H1 (cell line): ENCODE measurements around the gene DSE. TPM values are rescaled to one million over a fixed set of nuclear protein-coding genes. Genes with fewer than 3 reads are reported as not detected.

ENCODE experiments used
- CTCF ChIA-PET: fragments of 300-600 bp; sonication (Branson Sonifier 250); formaldehyde crosslinking; loops from one replicate; lab custom pipeline; 2021; ENCODE audit not compliant: partially characterized antibody; lab: Charles Lee
- POLR2A ChIA-PET: fragments of 300-600 bp; sonication (Branson Sonifier 250); formaldehyde crosslinking; loops from one replicate; lab custom pipeline; 2021; ENCODE audit warnings: inconsistent platforms; ENCODE audit not compliant: partially characterized antibody; lab: Charles Lee
- DNase-seq, 2 experiments: peaks; one replicate each; pipeline versions ENCODE4 v3.0.0 to v3.0.0-alpha.2; 2010 to 2022; ENCODE audit warnings: low spot score in 2 of 2, low read depth in 1 of 2, mixed read lengths in 1 of 2
- FAIRE-seq: peaks from 2 replicates; lab custom pipeline; 2011; peaks lifted over from hg19 to GRCh38; lab: Jason Lieb, UNC
- H2AFZ ChIP-seq: 2 replicates; pipeline ENCODE4 v1.8.1; 2012; ENCODE audit warnings: low read length, inconsistent platforms
- H2AK5ac ChIP-seq: 2 replicates; pipeline ENCODE4 v1.6.1; 2013; ENCODE audit warnings: low read depth, low read length
- H2BK120ac ChIP-seq: replicated peaks from 2 replicates; pipeline ENCODE3; 2013; ENCODE audit warnings: low read depth, low read length, inconsistent platforms
- H2BK12ac ChIP-seq: 2 replicates; pipeline ENCODE4 v1.6.1; 2013; ENCODE audit warnings: low read depth, low read length
- H2BK15ac ChIP-seq: 2 replicates; pipeline ENCODE4 v1.6.1; 2013; ENCODE audit warnings: low read length
- H2BK20ac ChIP-seq: 2 replicates; pipeline ENCODE4 v1.6.1; 2013; ENCODE audit warnings: low read length
- H2BK5ac ChIP-seq: 2 replicates; pipeline ENCODE4 v1.6.1; 2013; ENCODE audit warnings: low read depth, low read length
- H3K14ac ChIP-seq: 2 replicates; pipeline ENCODE4 v1.6.1; 2013; ENCODE audit warnings: inconsistent platforms; ENCODE audit not compliant: insufficient read length
- H3K18ac ChIP-seq: 2 replicates; pipeline ENCODE4 v1.6.1; 2013; ENCODE audit warnings: low read length; ENCODE audit errors: extremely low read depth
- H3K23ac ChIP-seq: 2 replicates; pipeline ENCODE4 v1.6.1; 2013; ENCODE audit warnings: inconsistent platforms; ENCODE audit not compliant: insufficient read length
- H3K23me2 ChIP-seq: 2 replicates; pipeline ENCODE4 v1.6.1; 2013; ENCODE audit warnings: low read depth, low read length
- H3K27ac ChIP-seq: 2 replicates; pipeline ENCODE4 v1.6.1; 2011; ENCODE audit warnings: low read depth, low read length, inconsistent platforms
- H3K27me3 ChIP-seq, 4 experiments: replicated peaks in 1 of 4; 1 replicate in 1 of 4; 2 replicates in 3 of 4; pipeline versions ENCODE4 v1.6.1 to v1.8.1; 2011 to 2013; ENCODE audit warnings: low read length in 3 of 4, mild to moderate bottlenecking in 3 of 4, inconsistent platforms in 2 of 4, mixed read lengths in 2 of 4, moderate library complexity in 1 of 4; ENCODE audit not compliant: control insufficient read depth in 3 of 4, insufficient read depth in 3 of 4; ENCODE audit errors: extremely low read depth in 1 of 4
- H3K36me3 ChIP-seq, 4 experiments: 2 replicates each; pipeline versions ENCODE4 v1.6.1 to v1.8.1; 2011 to 2013; ENCODE audit warnings: mild to moderate bottlenecking in 4 of 4, low read length in 3 of 4, moderate library complexity in 2 of 4, control low read depth in 1 of 4, inconsistent platforms in 1 of 4; ENCODE audit not compliant: insufficient read depth in 4 of 4, control insufficient read depth in 2 of 4
- H3K4ac ChIP-seq: replicated peaks from 2 replicates; pipeline ENCODE3; 2013; ENCODE audit warnings: low read length, low read depth, mixed read lengths, inconsistent platforms; ENCODE audit not compliant: insufficient read length
- H3K4me1 ChIP-seq, 4 experiments: replicated peaks in 1 of 4; 1 replicate in 1 of 4; 2 replicates in 3 of 4; pipeline versions ENCODE4 v1.6.1 to v1.8.1; 2011 to 2013; ENCODE audit warnings: low read length in 3 of 4, inconsistent platforms in 2 of 4, mixed read lengths in 1 of 4; ENCODE audit not compliant: insufficient read depth in 4 of 4, control insufficient read depth in 3 of 4
- H3K4me2 ChIP-seq, 2 experiments: 2 replicates each; pipeline versions ENCODE4 v1.6.1 to v1.8.1; 2011 to 2013; ENCODE audit warnings: low read depth in 2 of 2, low read length in 2 of 2, control low read depth in 1 of 2, inconsistent platforms in 1 of 2, mild to moderate bottlenecking in 1 of 2; ENCODE audit not compliant: insufficient read depth in 1 of 2
- H3K4me3 ChIP-seq, 4 experiments: fragments of 200-600, 300-600 bp in 1 of 4; sonication (generic), shearing (Covaris generic), sonication (Bioruptor Twin) in 1 of 4; 2 replicates each; pipeline versions ENCODE4 v1.5.1 to v1.8.1; 2011 to 2016; ENCODE audit warnings: low read length in 4 of 4, low read depth in 3 of 4, control low read depth in 2 of 4, inconsistent platforms in 2 of 4, mild to moderate bottlenecking in 2 of 4, mixed read lengths in 1 of 4, moderate library complexity in 1 of 4; ENCODE audit not compliant: insufficient read depth in 2 of 4; ENCODE audit errors: extremely low read depth in 1 of 4
- H3K56ac ChIP-seq: replicated peaks from 2 replicates; pipeline ENCODE3; 2013; ENCODE audit warnings: low read depth, mild to moderate bottlenecking, mixed read lengths, low read length, inconsistent platforms; ENCODE audit not compliant: insufficient read length
- H3K79me1 ChIP-seq: 2 replicates; pipeline ENCODE4 v1.6.1; 2013; ENCODE audit warnings: low read depth, low read length, control low read depth
- H3K79me2 ChIP-seq, 2 experiments: 2 replicates each; pipeline versions ENCODE4 v1.6.1 to v1.8.1; 2012 to 2013; ENCODE audit warnings: low read length in 2 of 2, mild to moderate bottlenecking in 2 of 2, inconsistent platforms in 1 of 2; ENCODE audit not compliant: insufficient read depth in 2 of 2, control insufficient read depth in 1 of 2
- H3K9ac ChIP-seq, 4 experiments: replicated peaks in 1 of 4; 1 replicate in 1 of 4; 2 replicates in 3 of 4; pipeline versions ENCODE4 v1.6.1 to v1.8.1; 2011 to 2013; ENCODE audit warnings: low read depth in 3 of 4, low read length in 3 of 4, control low read depth in 2 of 4, mild to moderate bottlenecking in 2 of 4, moderate library complexity in 2 of 4, inconsistent platforms in 1 of 4; ENCODE audit errors: extremely low read depth in 1 of 4
- H3K9me3 ChIP-seq, 2 experiments: 2 replicates each; pipeline versions ENCODE4 v1.6.1 to v1.8.1; 2012 to 2013; ENCODE audit warnings: mild to moderate bottlenecking in 2 of 2, moderate library complexity in 2 of 2, control low read depth in 1 of 2, inconsistent platforms in 1 of 2, low read depth in 1 of 2, low read length in 1 of 2, mixed read lengths in 1 of 2; ENCODE audit not compliant: insufficient read depth in 2 of 2
- H4K20me1 ChIP-seq, 2 experiments: replicated peaks in 1 of 2; 2 replicates each; pipeline versions ENCODE3 to v1.8.1; 2011 to 2013; ENCODE audit warnings: inconsistent platforms in 2 of 2, low read length in 2 of 2, mild to moderate bottlenecking in 1 of 2; ENCODE audit not compliant: insufficient read depth in 2 of 2, control insufficient read depth in 1 of 2
- H4K5ac ChIP-seq: 2 replicates; pipeline ENCODE4 v1.6.1; 2013; ENCODE audit warnings: low read length, low read depth, mixed read lengths, inconsistent platforms; ENCODE audit not compliant: insufficient read length
- H4K8ac ChIP-seq: 2 replicates; pipeline ENCODE4 v1.8.0; 2013; ENCODE audit warnings: mild to moderate bottlenecking, moderate library complexity, low read length, inconsistent platforms; ENCODE audit not compliant: insufficient read depth; ENCODE audit errors: extremely low read depth
- H4K91ac ChIP-seq: replicated peaks from 2 replicates; pipeline ENCODE3; 2013; ENCODE audit warnings: low read length, mixed read lengths, inconsistent platforms; ENCODE audit not compliant: insufficient read length
- ASH2L ChIP-seq: fragments of 200-600, 300-600 bp; sonication (generic); IDR thresholded peaks from one replicate; pipeline ENCODE4 v1.7.1; 2017; ENCODE audit warnings: low read length
- CTBP2 ChIP-seq: IDR thresholded peaks from 2 replicates; pipeline ENCODE4 v1.7.0; 2011; ENCODE audit warnings: borderline replicate concordance, mild to moderate bottlenecking, moderate library complexity, mixed read lengths, low read length; ENCODE audit not compliant: insufficient read depth, insufficient read length
- EZH2 ChIP-seq: fragments of 200-600 bp; sonication (generic); IDR thresholded peaks from 2 replicates; pipeline ENCODE4 v1.7.1; 2012; ENCODE audit warnings: low read depth, mild to moderate bottlenecking, moderate library complexity, low read length, inconsistent platforms; ENCODE audit not compliant: severe bottlenecking
- HDAC2 ChIP-seq, 2 experiments: fragments of 300-600 bp in 1 of 2; sonication (generic) in 1 of 2; IDR thresholded peaks; 2 replicates each; pipeline ENCODE4 v1.6.1; 2011 to 2012; ENCODE audit warnings: low read depth in 2 of 2, low read length in 2 of 2, mild to moderate bottlenecking in 2 of 2, moderate library complexity in 2 of 2, borderline replicate concordance in 1 of 2, inconsistent platforms in 1 of 2
- JUND ChIP-seq: IDR thresholded peaks from 2 replicates; pipeline ENCODE4 v1.6.1; 2011; ENCODE audit warnings: mild to moderate bottlenecking, improper control_type of control experiment, low read length
- KDM1A ChIP-seq: fragments of 200-600, 300-600 bp; sonication (generic); IDR thresholded peaks from 2 replicates; pipeline ENCODE4 v1.7.1; 2016; ENCODE audit warnings: mild to moderate bottlenecking, low read length, borderline replicate concordance
- MAX ChIP-seq: IDR thresholded peaks from 2 replicates; pipeline ENCODE4 v1.6.1; 2012; ENCODE audit warnings: inconsistent platforms
- TAF1 ChIP-seq: IDR thresholded peaks from 2 replicates; pipeline ENCODE4 v1.6.1; 2011; ENCODE audit warnings: mild to moderate bottlenecking, low read depth, low read length
- TEAD4 ChIP-seq: IDR thresholded peaks from 2 replicates; pipeline ENCODE4 v1.6.1; 2012; ENCODE audit warnings: low read depth, low read length, inconsistent platforms, mixed read lengths
- WGBS, 2 experiments: shearing (Covaris generic) in 1 of 2; methylation state at CpG; one replicate each; pipeline versions ENCODE4 v1.1.6 to v1.1.7; 2013 to 2015; ENCODE audit warnings: low lambda C conversion rate in 2 of 2, mixed read lengths in 2 of 2, inconsistent platforms in 1 of 2, low coverage in 1 of 2, missing lambda C conversion rate in 1 of 2; ENCODE audit not compliant: insufficient replicate concordance in 2 of 2, insufficient coverage in 1 of 2, insufficient read length in 1 of 2; ENCODE audit errors: extremely low coverage in 1 of 2, missing lambda C conversion rate in 1 of 2; 5-methylcytosine and 5-hydroxymethylcytosine counted together
- polyA plus RNA-seq, 7 experiments: library from polyadenylated mRNA; depleted of rRNA in 3 of 7; stranded (reverse) in 5 of 7; unstranded in 2 of 7; fragments of >200 nt in 5 of 7; fragments of 200-250 nt in 2 of 7; gene quantifications; 1 replicate in 5 of 7; 2 replicates in 1 of 7; 4 replicates in 1 of 7; pipeline versions ENCODE4 v1.2.1 to v1.2.3, GENCODE V29; 2011 to 2013; ENCODE audit warnings: missing spikeins in 2 of 7, mixed read lengths in 2 of 7
- total RNA-seq: library from RNA; stranded (reverse); fragmentation: NEBNext Ultra II Directional; extraction: Animal tissue kit (Norgen Biotek cat#: 25700); gene quantifications from 2 replicates; pipeline ENCODE4 v1.2.1, GENCODE V29; 2021

Gene DSE
- total and polyA plus RNA-seq, 2 of the 8 experiments (the other 6 are each of a cell fraction or from before 2014, with no cell fraction given): 32.5 to 94.4 TPM

GRCh38 chr6:116461932-116462885, 91.5 kb downstream of the DSE start:
- Histone ChIP-seq H3K27me3 (peaks cover 8 to 33% (median 25%) of the 10 kb centered on the region in 4 experiments), H3K56ac (no peak overlapping the region), H2AFZ (peak overlapping the region; percentile 76), H3K14ac (no peak overlapping the region), H3K18ac (peak overlapping the region; percentile 81), H2BK5ac (no peak overlapping the region; the same call in 1 of the 2 replicates), H3K79me1 (no peaks in the 10 kb centered on the region), H3K4me2 (peak overlapping the region; percentile 57 to 87), H3K23me2 (peaks cover 4% of the 10 kb centered on the region; the same call in 1 of the 2 replicates), H2BK15ac (peak overlapping the region; percentile 85; the same call in 1 of the 2 replicates), H2AK5ac (no peak overlapping the region), H3K23ac (no peak overlapping the region), H3K9me3 (no peaks in the 10 kb centered on the region), H4K5ac (no peak overlapping the region), H4K8ac (peak overlapping the region; percentile 75; the same call in 1 of the 2 replicates), H2BK120ac (no peak overlapping the region), H3K4ac (no peak overlapping the region), H3K79me2 (no peaks in the 10 kb centered on the region), H3K4me1 (peaks cover 3 to 4% (median 3%) of the 10 kb centered on the region in 4 experiments), H4K91ac (peak overlapping the region; percentile 53), H4K20me1 (no peaks in the 10 kb centered on the region), H3K9ac (peak overlapping the region; percentile 2 to 56 (median 54); a peak in 5 of 7 replicates), H3K4me3 (peak overlapping the region; percentile 23 to 57 (median 43)), H2BK12ac (peak overlapping the region; percentile 89; the same call in 1 of the 2 replicates), H3K36me3 (no peaks in the 10 kb centered on the region), H2BK20ac (no peak overlapping the region), H3K27ac (no peak overlapping the region)
- CTCF ChIA-PET: interaction anchor here (0.8 to 1.6 kb wide), 12 partner anchors 8 to 233 kb away, joined by 3 to 7 read pairs (median 4); no protein-coding TSS in a partner anchor
- FAIRE-seq: no peak
- POLR2A ChIA-PET: interaction anchor here (1.0 to 1.4 kb wide), 3 partner anchors 18 to 91 kb away, joined by 3 to 8 read pairs (median 4); partner anchors contain the start of gene DSE
- DNase-seq: peak; percentile 60 to 83
- 12% methylated on average over 72 of the region's 84 CpGs; no CpG with 5 or more reads in 1 of the 2 experiments for whole genome bisulfite sequencing, 2 experiments
- no peak for TF ChIP-seq CTBP2
- peak; percentile 59 for TF ChIP-seq TAF1
- TF ChIP-seq JUND: no peak
- peak; percentile 71; the same call in 1 of the 2 replicates for TF ChIP-seq KDM1A
- peak; percentile 99 for TF ChIP-seq MAX
- peak; percentile 92 for TF ChIP-seq ASH2L
- TF ChIP-seq EZH2: peak; percentile 50
- peak; percentile 83; the same call in 1 of the 2 replicates for TF ChIP-seq TEAD4
- TF ChIP-seq HDAC2 (IDR thresholded peaks at IDR 0.05; ENCODE audit: borderline replicate concordance in 1 of 2, low read depth in 2 of 2, low read length in 2 of 2): peak; percentile 89 to 93; a peak in 3 of 4 replicates
